OCI-LY1 (cell line): ENCODE measurements around the gene OXSR1.

Experiments used
- EZH2 ChIP-seq: fragments of 200-600 bp; sonication (generic), shearing (Covaris generic); IDR thresholded peaks from 2 replicates; pipeline ENCODE4 v1.8.0; 2017; ENCODE audit warnings: borderline replicate concordance, mixed run types, mild to moderate bottlenecking, antibody characterized with exemption, low read length, moderate library complexity, mixed read lengths
- TF ChIP-seq, protein P1 (sequence below): fragments of 200-600 bp; sonication (generic), shearing (Covaris generic); IDR thresholded peaks from 2 replicates; pipeline ENCODE4 v1.5.1; 2017; ENCODE audit warnings: mild to moderate bottlenecking, antibody characterized with exemption, low read length, moderate library complexity, mixed read lengths

DNA sequence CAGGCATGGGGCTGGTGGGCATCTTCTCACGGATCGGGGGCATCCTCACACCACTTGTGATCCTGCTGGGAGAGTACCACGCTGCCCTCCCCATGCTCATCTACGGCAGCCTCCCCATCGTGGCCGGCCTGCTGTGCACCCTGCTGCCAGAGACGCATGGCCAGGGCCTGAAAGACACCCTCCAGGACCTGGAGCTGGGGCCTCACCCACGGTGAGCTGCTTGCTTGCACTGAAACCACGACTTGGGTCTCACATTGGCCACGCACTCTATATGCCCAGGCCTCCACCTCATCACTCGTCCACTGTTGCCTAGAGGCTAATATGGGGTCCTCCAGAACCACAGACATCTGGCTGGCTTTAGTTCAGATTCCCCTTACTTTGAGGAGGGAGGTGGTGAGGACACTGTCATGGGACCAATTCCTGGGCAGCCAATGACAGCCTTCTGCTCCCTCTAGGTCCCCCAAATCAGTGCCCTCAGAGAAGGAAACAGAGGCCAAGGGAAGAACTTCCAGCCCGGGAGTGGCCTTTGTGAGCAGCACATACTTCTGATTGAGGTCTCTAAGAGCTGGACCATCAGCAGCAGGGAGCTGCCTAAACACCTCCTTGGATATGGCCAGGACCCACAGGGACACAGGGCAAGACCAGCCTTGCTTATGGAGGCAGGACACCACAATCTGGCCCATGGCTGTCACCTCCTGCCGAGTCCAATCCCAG is 111.7 kb downstream of the OXSR1 start:
- TF ChIP-seq, protein P1, sequence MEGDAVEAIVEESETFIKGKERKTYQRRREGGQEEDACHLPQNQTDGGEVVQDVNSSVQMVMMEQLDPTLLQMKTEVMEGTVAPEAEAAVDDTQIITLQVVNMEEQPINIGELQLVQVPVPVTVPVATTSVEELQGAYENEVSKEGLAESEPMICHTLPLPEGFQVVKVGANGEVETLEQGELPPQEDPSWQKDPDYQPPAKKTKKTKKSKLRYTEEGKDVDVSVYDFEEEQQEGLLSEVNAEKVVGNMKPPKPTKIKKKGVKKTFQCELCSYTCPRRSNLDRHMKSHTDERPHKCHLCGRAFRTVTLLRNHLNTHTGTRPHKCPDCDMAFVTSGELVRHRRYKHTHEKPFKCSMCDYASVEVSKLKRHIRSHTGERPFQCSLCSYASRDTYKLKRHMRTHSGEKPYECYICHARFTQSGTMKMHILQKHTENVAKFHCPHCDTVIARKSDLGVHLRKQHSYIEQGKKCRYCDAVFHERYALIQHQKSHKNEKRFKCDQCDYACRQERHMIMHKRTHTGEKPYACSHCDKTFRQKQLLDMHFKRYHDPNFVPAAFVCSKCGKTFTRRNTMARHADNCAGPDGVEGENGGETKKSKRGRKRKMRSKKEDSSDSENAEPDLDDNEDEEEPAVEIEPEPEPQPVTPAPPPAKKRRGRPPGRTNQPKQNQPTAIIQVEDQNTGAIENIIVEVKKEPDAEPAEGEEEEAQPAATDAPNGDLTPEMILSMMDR = no peak
- no peak for TF ChIP-seq EZH2
